Stimulated activated CD4-positive, alpha-beta T cell treated with anti-CD3 and anti-CD28 coated beads, TNF-alpha, amount 100 ng/mL, for 24 hours (primary cell): ENCODE results near the gene GALNT16.

ENCODE experiments used
- DNase-seq, 3 experiments: peaks; one replicate each; pipeline ENCODE4 v3.0.0-alpha.2; 2020; ENCODE audit warnings: low read depth in 3 of 3

GALNT16 gene

GRCh38 chr14:69335371-69335771, 75.4 kb downstream of the GALNT16 start:
- no peak for DNase-seq

- DNase-seq: no peak
Measured at GRCh38 chr14:69337984-69338383, 78.0 kb downstream of the GALNT16 start.

- no peak for DNase-seq
Measured at GRCh38 chr14:69339426-69339825, 79.5 kb downstream of the GALNT16 start.

GRCh38 chr14:69342928-69343525, 83.1 kb downstream of the GALNT16 start:
- DNase-seq: no peak

DNA sequence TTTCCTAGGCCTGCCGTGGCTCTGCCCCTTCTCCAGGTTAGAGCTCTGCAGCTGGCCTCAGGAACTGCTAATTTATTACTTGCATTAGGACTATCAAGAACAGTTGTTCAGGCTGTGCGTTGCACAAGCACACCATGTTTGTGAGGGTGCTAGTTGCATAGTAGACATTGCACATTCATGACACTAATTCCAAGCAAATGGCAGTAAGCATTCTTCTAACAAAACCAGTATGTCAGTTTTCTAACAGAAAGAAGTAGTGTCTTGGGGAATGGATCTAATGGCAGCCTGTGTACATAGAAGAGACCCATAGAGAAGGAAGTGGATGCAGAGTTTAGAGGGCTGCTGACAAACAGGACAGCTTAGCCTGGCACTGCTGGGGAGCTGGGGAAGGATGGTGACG, 84.2 kb downstream of the GALNT16 start:
- DNase-seq: no peak

GRCh38 chr14:69345402-69345801, 85.4 kb downstream of the GALNT16 start:
- no peak for DNase-seq

DNA sequence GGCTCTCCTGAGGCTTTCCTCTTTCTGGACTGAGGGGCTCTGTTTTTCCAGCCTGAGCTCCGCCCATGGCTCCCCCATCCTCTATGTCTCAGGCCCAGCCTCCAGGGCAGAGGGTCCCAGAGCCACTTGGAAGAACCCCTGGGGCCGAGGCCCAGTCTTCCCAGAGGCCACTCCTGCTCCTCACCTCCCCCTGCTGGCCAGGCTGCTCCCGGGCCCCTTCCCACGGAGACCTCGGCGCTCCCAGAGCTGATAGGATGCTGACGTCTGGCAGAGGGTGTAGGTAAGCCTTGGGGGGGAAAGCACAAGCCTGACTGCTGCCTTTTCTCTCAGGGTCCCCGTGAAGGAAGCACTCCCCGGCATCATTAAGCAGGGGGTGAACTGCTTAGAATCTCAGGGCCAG, 86.8 kb downstream of the GALNT16 start:
- DNase-seq: no peak

DNA sequence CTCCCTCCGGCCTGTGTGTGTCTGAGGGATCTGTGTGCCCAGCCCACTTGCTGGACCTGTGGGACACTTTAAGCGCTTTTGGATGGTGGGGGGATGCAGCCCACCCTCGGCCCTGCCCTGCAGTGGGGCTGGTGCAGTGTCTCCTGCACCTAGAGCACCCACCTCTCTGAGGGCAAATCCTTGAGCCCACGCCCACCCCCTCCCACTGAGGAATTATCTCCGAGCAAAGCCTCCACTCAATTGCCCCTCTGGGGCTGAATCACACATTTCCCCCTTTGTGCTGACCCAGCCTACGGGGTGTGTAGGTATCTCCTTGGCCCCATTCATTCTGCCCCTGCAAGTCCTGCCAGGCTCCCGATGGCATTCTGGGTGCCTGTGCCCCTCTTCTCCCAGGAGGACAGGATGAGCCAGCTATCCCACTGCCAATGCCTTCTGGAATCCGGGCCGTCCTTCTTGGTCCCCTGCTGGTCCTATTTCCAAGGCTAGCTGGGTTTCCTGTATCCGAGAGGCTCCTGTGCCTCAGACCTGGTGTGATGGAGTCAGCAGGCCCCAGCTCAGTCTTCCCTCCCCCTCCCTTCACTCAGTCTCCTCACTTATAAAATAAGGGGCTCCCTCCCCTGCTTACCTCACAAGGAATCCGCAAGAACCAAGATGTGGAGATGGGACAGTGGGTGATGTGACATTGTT, 89.3 kb downstream of the GALNT16 start:
- DNase-seq: no peak

- no peak for DNase-seq
Measured at GRCh38 chr14:69350892-69351291, 90.9 kb downstream of the GALNT16 start.

DNA sequence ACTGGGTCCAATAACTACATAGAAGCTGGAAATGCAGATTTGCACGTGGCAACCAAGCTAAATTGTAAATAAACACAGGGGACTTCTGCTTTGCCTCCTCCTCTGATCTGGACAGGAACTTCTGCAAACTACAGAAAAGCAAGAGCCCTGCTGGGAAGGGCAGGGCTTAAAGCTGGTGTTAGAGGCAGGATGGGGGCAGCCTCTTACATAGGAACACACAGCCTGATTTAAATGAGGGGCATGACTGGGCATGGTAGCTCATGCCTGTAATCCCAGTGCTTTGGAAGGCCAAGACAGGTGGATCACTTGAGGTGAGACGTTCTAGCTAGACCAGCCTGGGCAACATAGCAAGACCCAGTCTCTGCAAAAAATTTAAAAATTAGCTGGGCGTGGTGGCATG, 91.4 kb downstream of the GALNT16 start:
- DNase-seq: no peak

DNA sequence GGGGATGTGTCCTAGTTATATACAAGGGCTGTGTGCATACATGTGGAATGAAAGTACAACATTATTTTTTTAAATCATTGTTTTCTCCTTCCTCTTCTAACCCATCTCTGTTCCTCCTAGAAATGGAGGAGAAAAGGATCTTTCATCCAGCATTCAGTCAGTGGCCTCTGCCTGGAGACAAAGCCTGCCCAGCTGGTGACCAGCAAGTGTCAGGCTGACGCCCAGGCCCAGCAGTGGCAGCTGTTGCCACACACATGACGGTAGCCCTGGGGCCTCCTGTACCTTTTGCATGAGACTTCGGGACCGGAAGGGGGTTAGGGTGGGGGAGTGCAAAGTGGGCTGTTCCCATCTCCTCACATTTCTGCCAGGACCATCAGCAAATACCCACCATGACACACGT, 92.0 kb downstream of the GALNT16 start:
- no peak for DNase-seq

GRCh38 chr14:69353168-69353567, 93.2 kb downstream of the GALNT16 start:
- DNase-seq: no peak

DNA sequence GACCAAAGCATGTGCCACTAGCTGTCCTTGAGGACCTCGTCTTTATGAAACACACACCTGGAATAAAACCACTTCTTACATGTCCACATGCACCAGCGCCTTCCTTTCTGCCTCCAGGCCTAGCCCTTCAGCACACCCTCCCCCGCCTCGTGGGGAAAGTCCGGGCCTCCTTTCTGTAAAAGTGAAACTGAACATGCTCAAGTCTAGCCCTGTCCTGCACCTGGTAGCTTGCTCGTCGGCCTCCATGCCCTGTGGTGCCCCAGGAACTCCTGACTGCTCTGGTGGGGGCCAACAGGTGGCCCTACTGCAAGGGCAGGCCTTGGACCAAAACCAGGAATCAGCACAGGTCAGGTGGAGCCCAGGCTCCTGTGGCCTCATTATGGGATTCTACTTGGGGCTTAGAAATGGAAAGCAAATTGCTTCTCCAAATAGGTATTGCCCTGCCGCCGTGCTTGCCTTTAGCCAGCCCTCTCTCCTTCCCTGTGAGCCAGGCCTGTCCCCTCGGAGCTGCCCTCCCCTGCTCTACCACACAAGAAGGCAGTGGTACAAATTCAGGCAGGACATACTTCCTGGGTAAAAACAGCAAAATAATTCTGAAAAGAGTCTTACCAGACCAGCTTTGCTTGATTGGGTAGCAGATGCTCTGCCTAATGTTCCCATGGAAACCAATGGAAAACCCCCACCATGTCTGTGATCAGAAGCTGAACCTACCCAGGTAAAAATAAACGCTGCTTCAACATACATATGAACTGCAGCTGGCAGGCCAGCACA, 94.6 kb downstream of the GALNT16 start:
- peak; percentile 31 to 72 (median 38) for DNase-seq

DNA sequence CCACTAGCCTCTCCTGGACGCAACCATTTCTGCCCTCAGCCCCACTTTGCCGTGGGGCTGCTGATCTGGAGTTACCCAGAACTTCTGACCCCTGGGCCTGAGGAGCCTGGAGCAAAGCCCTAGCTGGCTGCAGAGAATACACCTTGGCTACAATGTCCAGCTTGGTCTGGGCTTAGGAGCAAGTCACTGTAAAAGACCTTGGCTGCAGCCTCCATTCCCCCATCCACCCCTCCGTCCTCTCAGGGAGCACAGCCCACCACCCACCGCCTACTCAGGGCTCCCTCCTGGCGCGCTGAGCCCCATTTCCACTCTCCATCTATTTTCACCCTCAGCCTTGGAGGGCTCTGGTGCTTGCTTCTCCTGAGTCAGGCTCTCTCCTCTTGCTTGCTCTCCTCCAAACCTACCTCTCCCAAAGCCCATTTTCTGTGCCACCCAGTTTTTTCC, 95.2 kb downstream of the GALNT16 start:
- DNase-seq: no peak

DNA sequence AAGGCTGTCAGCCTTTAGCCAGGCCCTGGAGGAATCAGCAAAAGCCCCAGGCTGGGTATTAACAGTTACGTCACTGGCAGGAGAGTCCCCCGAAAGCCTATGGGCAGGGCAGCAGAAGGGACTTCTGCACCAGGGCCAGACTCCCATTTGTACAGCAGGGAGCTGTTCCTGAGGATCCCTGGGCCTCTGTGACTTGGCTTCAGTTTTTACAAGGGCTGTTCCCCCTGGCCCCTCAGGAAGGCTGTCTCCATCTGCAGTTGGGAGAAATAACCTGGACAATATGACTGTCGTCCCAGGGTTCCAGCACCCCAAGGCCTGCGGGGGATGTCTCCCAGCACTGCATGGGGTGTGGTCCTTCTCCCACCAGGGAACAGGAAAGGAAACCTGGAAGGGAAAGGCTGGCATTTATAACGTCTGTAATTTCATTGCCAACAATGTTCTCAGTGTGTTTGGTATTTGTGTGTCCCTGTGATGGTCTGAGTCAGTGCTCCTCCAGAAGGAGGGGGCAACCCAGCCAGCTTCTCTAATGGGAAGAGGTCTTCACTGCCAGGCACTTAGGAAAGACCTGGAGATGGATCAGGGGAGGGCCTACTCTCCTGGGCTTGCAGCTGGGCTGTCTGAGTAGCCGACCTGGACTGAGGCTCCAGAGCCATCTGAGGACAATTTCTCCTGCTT, 95.8 kb downstream of the GALNT16 start:
- DNase-seq: no peak

DNA sequence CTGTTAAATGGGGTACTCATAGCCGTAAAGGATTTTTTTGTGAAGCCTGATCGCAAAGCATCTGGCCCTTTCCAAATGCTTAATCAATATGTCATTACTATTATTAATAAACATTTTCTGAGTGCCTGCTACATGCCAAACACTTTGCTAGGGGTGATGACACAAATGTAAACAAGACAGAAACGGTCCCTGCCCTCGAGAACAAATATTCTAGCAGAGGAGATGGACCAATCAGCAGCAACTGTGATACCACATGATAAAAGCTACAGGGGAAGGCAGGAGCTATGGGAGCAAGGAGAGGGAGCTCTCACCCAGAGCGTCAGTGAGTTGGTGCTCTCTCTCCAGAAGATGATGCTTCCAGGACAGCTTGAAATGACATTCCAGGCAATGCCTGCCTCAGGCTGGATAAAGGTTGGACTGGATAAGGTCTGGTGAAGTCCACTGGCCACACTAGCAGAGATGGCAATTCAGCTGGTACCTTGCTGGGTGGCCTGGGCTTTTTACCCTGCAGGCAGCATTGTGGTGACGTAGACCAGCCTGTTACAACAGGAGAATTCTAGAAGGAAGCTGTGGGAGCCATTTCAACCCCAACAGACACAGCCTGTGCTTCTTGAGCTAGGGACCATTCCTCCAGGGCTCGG, 97.1 kb downstream of the GALNT16 start:
- no peak for DNase-seq

GRCh38 chr14:69357544-69358200, 97.7 kb downstream of the GALNT16 start:
- DNase-seq: no peak

DNA sequence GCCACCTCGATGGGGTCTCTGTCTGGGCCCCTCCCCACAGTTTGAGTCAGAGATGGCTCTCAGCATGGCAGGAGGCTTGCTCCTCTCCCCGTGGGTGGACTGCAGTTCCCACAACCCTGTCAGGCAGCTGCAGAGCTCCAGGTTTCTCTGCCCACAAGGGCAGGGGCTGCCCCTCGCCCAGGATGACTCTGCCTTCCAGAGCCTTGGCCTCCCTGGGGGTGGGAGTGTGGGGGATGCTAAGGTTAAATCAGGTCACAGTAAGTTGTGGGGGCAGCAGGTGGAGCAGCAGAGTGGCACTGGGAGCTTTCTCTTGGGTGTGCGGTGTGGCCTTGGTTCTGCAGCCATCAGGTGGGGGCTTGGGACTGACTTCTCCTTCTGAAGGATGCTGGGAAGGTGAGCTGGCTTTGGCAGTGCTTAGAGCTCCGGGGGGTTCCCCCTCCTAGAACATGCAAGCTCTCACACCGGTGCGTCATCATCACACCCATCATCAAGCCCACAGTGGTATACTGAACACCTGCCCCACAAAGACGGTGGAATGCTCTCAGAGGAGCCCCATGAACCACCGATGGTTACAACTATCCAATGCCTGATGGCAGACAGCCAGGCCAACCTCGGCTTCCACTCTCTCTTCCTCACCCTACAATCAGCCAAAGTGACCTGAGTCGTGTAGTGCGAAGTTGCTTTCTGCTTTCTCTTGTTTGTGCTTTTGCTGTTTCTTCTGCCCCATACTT, 98.4 kb downstream of the GALNT16 start:
- peak in 2 of 3 experiments; percentile 17 to 58 for DNase-seq

DNA sequence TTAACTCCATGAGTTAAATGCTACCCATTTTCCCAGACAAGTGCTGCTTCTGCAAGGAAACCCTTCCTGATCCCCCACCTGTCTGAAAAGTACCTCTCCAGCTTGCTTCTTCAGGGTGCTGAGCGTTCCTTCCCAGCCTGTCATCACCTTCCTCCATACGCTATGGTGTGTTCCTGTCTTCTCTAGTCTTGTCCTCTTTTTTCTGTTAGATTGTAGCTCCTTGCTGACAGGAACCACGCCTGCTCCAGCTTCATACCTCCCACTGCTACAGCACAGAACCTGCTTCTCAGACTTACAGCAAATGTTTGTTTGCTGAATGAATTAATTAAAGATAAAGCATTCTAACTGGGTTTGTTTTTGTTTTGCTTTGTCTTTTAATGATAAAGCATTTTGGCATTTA, 99.0 kb downstream of the GALNT16 start:
- no peak for DNase-seq

DNA sequence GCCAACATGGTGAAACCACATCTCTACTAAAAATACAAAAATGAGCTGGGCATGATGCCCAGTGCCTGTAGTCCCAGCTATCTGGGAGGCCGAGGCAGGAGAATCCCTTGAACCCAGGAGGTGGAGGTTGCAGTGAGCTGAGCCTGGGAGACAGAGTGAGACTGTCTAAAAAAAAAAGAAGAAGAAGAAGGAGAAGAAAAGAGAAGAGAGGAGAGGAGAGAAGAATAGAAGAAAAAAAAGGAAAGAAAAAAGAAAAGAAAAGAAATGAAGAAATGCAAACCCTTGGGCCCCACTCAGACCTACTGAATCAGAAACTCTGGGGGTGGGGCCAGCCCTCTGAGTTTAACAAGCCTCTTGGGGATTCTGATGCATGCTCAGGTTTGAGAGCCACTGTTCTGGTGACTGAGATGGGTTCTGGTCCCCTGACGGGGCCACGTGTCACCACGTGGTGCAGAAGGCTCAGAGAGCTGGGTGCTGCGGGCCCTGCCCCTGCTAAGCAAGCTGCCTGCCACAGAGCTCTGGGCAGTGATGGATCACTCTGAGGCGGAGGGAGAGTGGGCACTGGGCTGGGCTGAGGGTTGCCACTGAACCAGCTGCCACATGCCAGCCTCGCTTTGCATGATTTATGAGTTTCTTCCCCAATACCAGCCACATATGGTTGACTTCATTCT, 100.6 kb downstream of the GALNT16 start:
- DNase-seq: no peak
